PC-9 (cell line): ENCODE results near the gene CMTM4.

Experiments
- CTCF ChIP-seq: fragments of 200-600 bp; sonication (generic); conservative IDR thresholded peaks from 2 replicates; pipeline ENCODE4 v1.6.1; 2017; ENCODE audit warnings: mixed run types, antibody characterized with exemption, mild to moderate bottlenecking, moderate library complexity
- EZH2 ChIP-seq: fragments of 200-600 bp; sonication (generic); IDR thresholded peaks from 2 replicates; pipeline ENCODE4 v1.8.0; 2017; ENCODE audit warnings: antibody characterized with exemption, low read depth

GRCh38 chr16:66706506-66706880 is 9.9 kb upstream of the CMTM4 start:
- TF ChIP-seq EZH2 (no peak), CTCF (no peak)
